ENCODE measurements around the gene EPB41L1. TPM values are rescaled to one million over a fixed set of nuclear protein-coding genes. Genes with fewer than 3 reads are reported as not detected.

EPB41L1 gene
- total RNA-seq, 2 donors from 2014 or later, result 32.3 to 36.7 TPM

GRCh38 chr20:36106606-36107005, 47.9 kb upstream of the EPB41L1 start:
- H3K27ac Mint-ChIP-seq, result no peak overlapping the region

GRCh38 chr20:36107881-36108280, 46.7 kb upstream of the EPB41L1 start:
- no peak overlapping the region for H3K27ac Mint-ChIP-seq
- peaks cover 5% of the 10 kb centered on the region for H3K4me1 ChIP-seq (ENCODE audit: control insufficient read depth, insufficient read depth, low read length)
- no CpG with 5 or more reads among the region's 1 CpG for WGBS, 2 experiments (ENCODE audit: insufficient coverage in 1 of 2, insufficient read length in 1 of 2)
- H3K4me3 ChIP-seq (ENCODE audit: low read length), result no peak overlapping the region
- no peaks in the 10 kb centered on the region for H3K9me3 ChIP-seq (ENCODE audit: control insufficient read depth, low read length)
- H3K27ac ChIP-seq (ENCODE audit: low read depth, low read length), result no peak overlapping the region
- no peaks in the 10 kb centered on the region for H3K9me3 Mint-ChIP-seq
- H3K9ac ChIP-seq (ENCODE audit: extremely low read depth, low read length, poor library complexity, severe bottlenecking), result no peak overlapping the region
- peaks cover 6% of the 10 kb centered on the region for H3K4me1 Mint-ChIP-seq
- H3K4me3 Mint-ChIP-seq, result no peak overlapping the region
- no peak for TF ChIP-seq CTCF (conservative IDR thresholded peaks at IDR 0.05)
- no peaks in the 10 kb centered on the region for H3K36me3 ChIP-seq (ENCODE audit: control insufficient read depth, insufficient read depth, low read length)
- DNase-seq, result no peak
- no peaks in the 10 kb centered on the region for H3K27me3 ChIP-seq (ENCODE audit: control insufficient read depth, insufficient read depth, low read length, poor library complexity, severe bottlenecking)
- H3K27me3 Mint-ChIP-seq (ENCODE audit: insufficient read depth), result peaks cover 11% of the 10 kb centered on the region
- H3K36me3 Mint-ChIP-seq (ENCODE audit: low read depth), result no peaks in the 10 kb centered on the region

More at GRCh38 chr20:36106606-36107005, 47.9 kb upstream of the EPB41L1 start:
- H3K4me1 ChIP-seq (ENCODE audit: control insufficient read depth, insufficient read depth, low read length), result peaks cover 6% of the 10 kb centered on the region
- Mint-ChIP-seq H3K4me1 (peaks cover 6% of the 10 kb centered on the region), H3K36me3 (ENCODE audit: low read depth) (no peaks in the 10 kb centered on the region), H3K4me3 (no peak overlapping the region), H3K9me3 (no peaks in the 10 kb centered on the region), H3K27me3 (ENCODE audit: insufficient read depth) (peaks cover 19% of the 10 kb centered on the region)
- no peaks in the 10 kb centered on the region for H3K36me3 ChIP-seq (ENCODE audit: control insufficient read depth, insufficient read depth, low read length)
- H3K27ac ChIP-seq (ENCODE audit: low read depth, low read length), result no peak overlapping the region
- no peak overlapping the region for H3K4me3 ChIP-seq (ENCODE audit: low read length)
- TF ChIP-seq CTCF (conservative IDR thresholded peaks at IDR 0.05), result no peak
- H3K27me3 ChIP-seq (ENCODE audit: control insufficient read depth, insufficient read depth, low read length, poor library complexity, severe bottlenecking), result no peaks in the 10 kb centered on the region
- DNase-seq, result no peak
- H3K9ac ChIP-seq (ENCODE audit: extremely low read depth, low read length, poor library complexity, severe bottlenecking), result no peak overlapping the region
- 78 to 94% methylated on average over 3 to 5 of the region's 5 CpGs for WGBS, 2 experiments (ENCODE audit: insufficient coverage in 1 of 2, insufficient read length in 1 of 2)
- H3K9me3 ChIP-seq (ENCODE audit: control insufficient read depth, low read length), result no peaks in the 10 kb centered on the region

GRCh38 chr20:36109251-36109947, 45.1 kb upstream of the EPB41L1 start:
- Mint-ChIP-seq H3K36me3 (ENCODE audit: low read depth) (no peaks in the 10 kb centered on the region), H3K9me3 (no peaks in the 10 kb centered on the region), H3K4me3 (no peak overlapping the region), H3K27me3 (ENCODE audit: insufficient read depth) (peaks cover 12% of the 10 kb centered on the region), H3K27ac (no peak overlapping the region), H3K4me1 (peaks cover 15% of the 10 kb centered on the region)
- TF ChIP-seq CTCF (conservative IDR thresholded peaks at IDR 0.05), result no peak
- 89 to 92% methylated on average over 6 of the region's 6 CpGs for WGBS, 2 experiments (ENCODE audit: insufficient coverage in 1 of 2, insufficient read length in 1 of 2)
- no peaks in the 10 kb centered on the region for H3K36me3 ChIP-seq (ENCODE audit: control insufficient read depth, insufficient read depth, low read length)
- DNase-seq, result no peak
- H3K27ac ChIP-seq (ENCODE audit: low read depth, low read length), result no peak overlapping the region
- H3K4me1 ChIP-seq (ENCODE audit: control insufficient read depth, insufficient read depth, low read length), result no peaks in the 10 kb centered on the region
- no peaks in the 10 kb centered on the region for H3K9me3 ChIP-seq (ENCODE audit: control insufficient read depth, low read length)
- H3K27me3 ChIP-seq (ENCODE audit: control insufficient read depth, insufficient read depth, low read length, poor library complexity, severe bottlenecking), result no peaks in the 10 kb centered on the region
- no peak overlapping the region for H3K9ac ChIP-seq (ENCODE audit: extremely low read depth, low read length, poor library complexity, severe bottlenecking)
- no peak overlapping the region for H3K4me3 ChIP-seq (ENCODE audit: low read length)
